Endodermal cell (in vitro differentiated cells): ENCODE measurements around the gene RHBDF2. TPM values are rescaled to one million over a fixed set of nuclear protein-coding genes. Genes with fewer than 3 reads are reported as not detected.
"Not testable (repeated sequence)": the region's sequence is repeated elsewhere in the genome, so short reads cannot be mapped to it uniquely, and the experiment has no call there.

Experiments used
- DNase-seq: peaks from one replicate; pipeline ENCODE4 v3.0.0-alpha.2; 2017
- H3K27ac ChIP-seq: 2 replicates; pipeline ENCODE4 v1.5.1; 2013; ENCODE audit warnings: mild to moderate bottlenecking, low read depth, low read length, moderate library complexity
- H3K27me3 ChIP-seq: 2 replicates; pipeline ENCODE4 v1.6.1; 2013; ENCODE audit warnings: mild to moderate bottlenecking, low read length, moderate library complexity; ENCODE audit not compliant: insufficient read depth, control insufficient read depth, poor library complexity, severe bottlenecking
- H3K36me3 ChIP-seq: 2 replicates; pipeline ENCODE4 v1.7.0; 2013; ENCODE audit warnings: mild to moderate bottlenecking, low read length, moderate library complexity; ENCODE audit not compliant: control insufficient read depth, insufficient read depth
- H3K4me1 ChIP-seq: one replicate; pipeline ENCODE4 v1.7.0; 2013; ENCODE audit warnings: low read length; ENCODE audit not compliant: control insufficient read depth, insufficient read depth
- H3K4me3 ChIP-seq: 2 replicates; pipeline ENCODE4 v1.5.1; 2013; ENCODE audit warnings: mild to moderate bottlenecking, low read length, moderate library complexity
- H3K9ac ChIP-seq: 2 replicates; pipeline ENCODE4 v1.6.1; 2013; ENCODE audit warnings: mild to moderate bottlenecking, low read length, moderate library complexity; ENCODE audit not compliant: poor library complexity, severe bottlenecking; ENCODE audit errors: extremely low read depth
- H3K9me3 ChIP-seq: 2 replicates; pipeline ENCODE4 v1.6.1; 2013; ENCODE audit warnings: mild to moderate bottlenecking, low read length, moderate library complexity; ENCODE audit not compliant: control insufficient read depth
- H3K27ac Mint-ChIP-seq: 2 replicates; pipeline ENCODE4 v1.8.0; 2020; ENCODE audit warnings: mixed read lengths
- H3K27me3 Mint-ChIP-seq: 2 replicates; pipeline ENCODE4 v1.8.0; 2021; ENCODE audit warnings: mild to moderate bottlenecking, mixed read lengths; ENCODE audit not compliant: insufficient read depth
- H3K36me3 Mint-ChIP-seq: 2 replicates; pipeline ENCODE4 v1.8.0; 2020; ENCODE audit warnings: low read depth, mixed read lengths
- H3K4me1 Mint-ChIP-seq: 2 replicates; pipeline ENCODE4 v1.8.0; 2020; ENCODE audit warnings: mixed read lengths
- H3K4me3 Mint-ChIP-seq: 2 replicates; pipeline ENCODE4 v1.8.0; 2020; ENCODE audit warnings: mild to moderate bottlenecking, moderate library complexity, mixed read lengths
- H3K9me3 Mint-ChIP-seq: 2 replicates; pipeline ENCODE4 v1.8.0; 2020; ENCODE audit warnings: mild to moderate bottlenecking, mixed read lengths
- CTCF ChIP-seq: fragments of 200-600 bp; sonication (generic); conservative IDR thresholded peaks from 2 replicates; pipeline ENCODE4 v1.5.0; 2021; ENCODE audit warnings: antibody characterized with exemption, mild to moderate bottlenecking
- WGBS, 2 experiments: methylation state at CpG; one replicate each; pipeline versions ENCODE4 v1.1.5 to v1.1.7; 2013; ENCODE audit warnings: missing lambda C conversion rate in 2 of 2, mixed read lengths in 1 of 2; ENCODE audit not compliant: insufficient coverage in 1 of 2, insufficient read length in 1 of 2; 5-methylcytosine and 5-hydroxymethylcytosine counted together
- total RNA-seq, 2 donors: library from RNA; stranded (reverse); fragmentation: NEBNext Ultra II Directional in 1 of 2; extraction: Animal tissue kit (Norgen Biotek cat#: 25700) in 1 of 2; gene quantifications; 2 replicates in 1 of 2; 3 replicates in 1 of 2; pipeline ENCODE4 v1.2.1, GENCODE V29; 2021

Gene RHBDF2
- total RNA-seq, 2 donors from 2014 or later, result 28.5 to 31.1 TPM

- no peak overlapping the region for H3K9ac ChIP-seq
- TF ChIP-seq CTCF, result no peak
- H3K27me3 Mint-ChIP-seq, result peaks cover 17% of the 10 kb centered on the region
- no peaks in the 10 kb centered on the region for H3K9me3 ChIP-seq
- no peaks in the 10 kb centered on the region for H3K4me1 ChIP-seq
- no peak overlapping the region for H3K27ac ChIP-seq
- H3K27me3 ChIP-seq, result no peaks in the 10 kb centered on the region
- WGBS, 2 experiments, result 87 to 92% methylated on average over 8 to 22 of the region's 22 CpGs
- no peaks in the 10 kb centered on the region for H3K9me3 Mint-ChIP-seq
- H3K4me3 Mint-ChIP-seq, result no peak overlapping the region
- H3K27ac Mint-ChIP-seq, result no peak overlapping the region
- H3K4me3 ChIP-seq, result no peak overlapping the region
- H3K36me3 Mint-ChIP-seq, result no peaks in the 10 kb centered on the region
- no peak for DNase-seq
- H3K4me1 Mint-ChIP-seq, result no peaks in the 10 kb centered on the region
- H3K36me3 ChIP-seq, result no peaks in the 10 kb centered on the region
Measured at GRCh38 chr17:76512366-76513305, 11.4 kb upstream of the RHBDF2 start.

- H3K9me3 Mint-ChIP-seq, result no peaks in the 10 kb centered on the region
- Histone ChIP-seq H3K9ac (no peak overlapping the region), H3K9me3 (no peaks in the 10 kb centered on the region), H3K4me3 (no peak overlapping the region), H3K27ac (no peak overlapping the region), H3K27me3 (no peaks in the 10 kb centered on the region), H3K4me1 (no peaks in the 10 kb centered on the region), H3K36me3 (no peaks in the 10 kb centered on the region)
- peaks cover 22% of the 10 kb centered on the region for H3K27me3 Mint-ChIP-seq
- no peak for TF ChIP-seq CTCF
- H3K4me1 Mint-ChIP-seq, result no peaks in the 10 kb centered on the region
- H3K36me3 Mint-ChIP-seq, result no peaks in the 10 kb centered on the region
- no peak overlapping the region for H3K27ac Mint-ChIP-seq
- WGBS, 2 experiments, result 90 to 92% methylated on average over 5 to 13 of the region's 13 CpGs
- H3K4me3 Mint-ChIP-seq, result no peak overlapping the region
- no peak for DNase-seq
Measured at GRCh38 chr17:76511668-76512365, 10.6 kb upstream of the RHBDF2 start.

GRCh38 chr17:76510831-76511244 is 9.6 kb upstream of the RHBDF2 start:
- Mint-ChIP-seq H3K27me3 (peaks cover 26% of the 10 kb centered on the region), H3K4me1 (no peaks in the 10 kb centered on the region), H3K9me3 (no peaks in the 10 kb centered on the region), H3K36me3 (no peaks in the 10 kb centered on the region), H3K4me3 (no peak overlapping the region), H3K27ac (no peak overlapping the region)
- Histone ChIP-seq H3K27ac (no peak overlapping the region), H3K9me3 (no peaks in the 10 kb centered on the region), H3K4me3 (no peak overlapping the region), H3K36me3 (no peaks in the 10 kb centered on the region), H3K4me1 (no peaks in the 10 kb centered on the region), H3K9ac (no peak overlapping the region), H3K27me3 (no peaks in the 10 kb centered on the region)
- WGBS, 2 experiments, result 73 to 82% methylated on average over 9 of the region's 9 CpGs
- no peak for DNase-seq
- no peak for TF ChIP-seq CTCF

- H3K36me3 ChIP-seq, H3K4me3 ChIP-seq, H3K27ac ChIP-seq, H3K9ac ChIP-seq, H3K4me3 Mint-ChIP-seq, H3K27me3 ChIP-seq, H3K4me1 ChIP-seq, DNase-seq, H3K4me1 Mint-ChIP-seq, H3K36me3 Mint-ChIP-seq, H3K27ac Mint-ChIP-seq, H3K9me3 ChIP-seq, H3K9me3 Mint-ChIP-seq: not testable (repeated sequence)
- WGBS, 2 experiments, result 89 to 91% methylated on average over 13 to 14 of the region's 14 CpGs
- peaks cover 26% of the 10 kb centered on the region for H3K27me3 Mint-ChIP-seq
Measured at GRCh38 chr17:76508472-76509063, 7.3 kb upstream of the RHBDF2 start.
